Measurements from ENCODE around the gene MRPS31. TPM values are rescaled to one million over a fixed set of nuclear protein-coding genes. Genes with fewer than 3 reads are reported as not detected.

Gene MRPS31
- polyA plus RNA-seq, 1 of the 3 experiments (the other 2 are of a cell fraction), result 13.3 TPM

DNA sequence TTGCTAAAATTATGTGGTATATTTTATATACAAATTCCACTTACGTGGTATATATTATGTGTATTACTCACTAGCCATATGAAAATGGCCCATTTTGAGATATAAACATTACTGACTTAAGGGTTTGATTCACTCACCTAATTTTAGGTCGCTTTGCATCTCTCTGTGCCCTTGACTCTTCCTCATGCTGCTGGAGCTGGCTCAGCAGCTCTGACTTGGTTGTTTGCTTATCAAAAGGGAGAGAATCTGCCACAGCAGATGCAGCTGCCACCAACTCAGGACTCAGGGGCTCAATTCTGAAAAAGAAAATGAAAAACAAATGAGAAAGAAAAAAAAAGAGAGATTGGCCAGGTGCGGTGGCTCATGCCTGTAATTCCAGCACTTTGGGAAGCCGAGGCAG, 12.2 kb downstream of the MRPS31 start (continued):
- TF ChIP-seq EP300 (IDR thresholded peaks at IDR 0.05; ENCODE audit: borderline replicate concordance in 1 of 2, low read depth in 1 of 2, low read length in 1 of 2) (no peak), FOSL2 (IDR thresholded peaks at IDR 0.05; ENCODE audit: borderline replicate concordance, low read depth) (no peak)

DNA sequence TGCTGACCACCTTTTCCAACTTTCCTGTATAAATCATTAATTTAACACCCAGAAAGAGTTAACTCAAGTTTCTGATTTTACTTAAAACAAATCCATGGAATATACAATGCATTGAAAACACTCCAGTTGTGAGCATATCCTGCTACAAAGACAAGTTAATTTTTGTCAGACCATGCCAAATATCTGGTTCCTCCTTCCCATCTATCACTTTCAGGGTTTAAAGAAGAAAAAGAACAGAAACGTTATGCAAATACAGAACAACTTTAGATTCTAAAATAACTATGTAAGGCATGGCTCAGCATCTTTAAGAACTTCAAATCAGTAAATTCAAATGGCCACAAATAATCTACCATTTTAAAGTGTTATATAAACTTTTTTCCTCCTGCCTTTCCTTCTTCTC, 14.9 kb downstream of the MRPS31 start:
- Histone ChIP-seq H3K9me3 (no peaks in the 10 kb centered on the region; the same call in 1 of the 2 replicates), H3K27ac (ENCODE audit: low read depth in 2 of 2, low read length in 1 of 2) (no peak overlapping the region), H3K4me1 (ENCODE audit: control insufficient read depth in 1 of 2, insufficient read depth in 2 of 2, low read depth in 1 of 2, low read length in 1 of 2) (no peaks in the 10 kb centered on the region), H3K9me2 (no peaks in the 10 kb centered on the region), H3K27me3 (ENCODE audit: insufficient read depth) (no peaks in the 10 kb centered on the region), H3K79me2 (ENCODE audit: insufficient read depth) (peaks cover 3% of the 10 kb centered on the region; the same call in 1 of the 2 replicates), H3K4me2 (no peak overlapping the region), H3K4me3 (ENCODE audit: low read depth in 2 of 2, low read length in 1 of 2) (no peak overlapping the region), H3K9ac (no peak overlapping the region), H4K20me1 (ENCODE audit: insufficient read depth) (no peaks in the 10 kb centered on the region), H3K36me3 (replicated peaks in 1 of 2; ENCODE audit: control insufficient read depth in 1 of 2, insufficient read depth in 2 of 2, low read length in 1 of 2) (peaks cover 47 to 66% of the 10 kb centered on the region in 2 experiments), H2AFZ (ENCODE audit: low read depth) (no peak overlapping the region), H3F3A (replicated peaks; ENCODE audit: insufficient read depth) (peaks cover 8% of the 10 kb centered on the region)
- POLR2A ChIA-PET, result no interaction called here
- DNase-seq, result no peak
- CTCF ChIA-PET, result no interaction called here
- TF ChIP-seq RFX5 (IDR thresholded peaks at IDR 0.05; ENCODE audit: low read length) (no peak), POLR2AphosphoS5 (IDR thresholded peaks at IDR 0.05; ENCODE audit: low read depth, low read length) (no peak), CHD2 (IDR thresholded peaks at IDR 0.05; ENCODE audit: low read length, partially characterized antibody) (no peak), FOSL2 (IDR thresholded peaks at IDR 0.05; ENCODE audit: borderline replicate concordance, low read depth) (no peak), MEF2A (IDR thresholded peaks at IDR 0.05; ENCODE audit: borderline replicate concordance, low read depth) (no peak), YY1 (IDR thresholded peaks at IDR 0.05; ENCODE audit: low read depth) (no peak), SIN3A (IDR thresholded peaks at IDR 0.05; ENCODE audit: borderline replicate concordance, low read depth, low read length) (no peak), IRF3 (IDR thresholded peaks at IDR 0.05; ENCODE audit: low read depth, low read length) (no peak)
- TF ChIP-seq, protein P1, sequence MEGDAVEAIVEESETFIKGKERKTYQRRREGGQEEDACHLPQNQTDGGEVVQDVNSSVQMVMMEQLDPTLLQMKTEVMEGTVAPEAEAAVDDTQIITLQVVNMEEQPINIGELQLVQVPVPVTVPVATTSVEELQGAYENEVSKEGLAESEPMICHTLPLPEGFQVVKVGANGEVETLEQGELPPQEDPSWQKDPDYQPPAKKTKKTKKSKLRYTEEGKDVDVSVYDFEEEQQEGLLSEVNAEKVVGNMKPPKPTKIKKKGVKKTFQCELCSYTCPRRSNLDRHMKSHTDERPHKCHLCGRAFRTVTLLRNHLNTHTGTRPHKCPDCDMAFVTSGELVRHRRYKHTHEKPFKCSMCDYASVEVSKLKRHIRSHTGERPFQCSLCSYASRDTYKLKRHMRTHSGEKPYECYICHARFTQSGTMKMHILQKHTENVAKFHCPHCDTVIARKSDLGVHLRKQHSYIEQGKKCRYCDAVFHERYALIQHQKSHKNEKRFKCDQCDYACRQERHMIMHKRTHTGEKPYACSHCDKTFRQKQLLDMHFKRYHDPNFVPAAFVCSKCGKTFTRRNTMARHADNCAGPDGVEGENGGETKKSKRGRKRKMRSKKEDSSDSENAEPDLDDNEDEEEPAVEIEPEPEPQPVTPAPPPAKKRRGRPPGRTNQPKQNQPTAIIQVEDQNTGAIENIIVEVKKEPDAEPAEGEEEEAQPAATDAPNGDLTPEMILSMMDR (IDR thresholded peaks at IDR 0.05), result no peak
- TF ChIP-seq, protein P2, sequence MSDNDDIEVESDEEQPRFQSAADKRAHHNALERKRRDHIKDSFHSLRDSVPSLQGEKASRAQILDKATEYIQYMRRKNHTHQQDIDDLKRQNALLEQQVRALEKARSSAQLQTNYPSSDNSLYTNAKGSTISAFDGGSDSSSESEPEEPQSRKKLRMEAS (IDR thresholded peaks at IDR 0.05; ENCODE audit: low read depth), result no peak
- 46% methylated on average over 1 of the region's 1 CpG for WGBS (ENCODE audit: low lambda C conversion rate)

DNA sequence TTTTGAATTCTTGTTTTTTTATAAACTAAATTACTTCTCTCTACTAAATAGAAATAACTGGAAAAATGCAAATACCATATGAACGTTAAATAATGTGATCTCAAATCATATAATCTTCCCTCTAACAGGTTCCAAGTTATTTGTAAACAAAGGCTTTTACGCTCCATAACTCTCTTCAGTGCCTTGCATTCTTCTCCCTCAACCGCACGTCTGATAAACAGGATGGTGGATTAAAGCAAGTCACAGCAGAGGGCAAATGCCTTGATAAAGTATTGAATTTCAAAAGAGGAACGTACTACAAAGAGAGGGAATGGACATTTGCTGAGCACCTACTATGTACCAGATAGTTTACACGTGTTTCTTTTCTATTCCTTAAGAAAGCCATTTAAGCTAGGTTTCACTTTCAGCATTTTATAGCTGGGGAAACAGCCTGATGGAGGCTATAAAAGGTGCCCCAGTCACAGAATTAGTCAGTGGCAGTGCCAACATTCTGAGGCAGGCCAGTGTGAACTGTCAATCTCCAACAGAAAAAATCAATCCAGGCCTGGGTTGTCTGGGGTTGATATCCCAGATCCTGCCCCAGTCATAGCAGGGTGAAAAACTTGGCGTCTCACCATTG, 15.8 kb downstream of the MRPS31 start:
- no peak for DNase-seq
- Histone ChIP-seq H3F3A (replicated peaks; ENCODE audit: insufficient read depth) (peaks cover 8% of the 10 kb centered on the region), H3K4me3 (ENCODE audit: low read depth in 2 of 2, low read length in 1 of 2) (no peak overlapping the region), H4K20me1 (ENCODE audit: insufficient read depth) (no peaks in the 10 kb centered on the region), H3K4me1 (ENCODE audit: control insufficient read depth in 1 of 2, insufficient read depth in 2 of 2, low read depth in 1 of 2, low read length in 1 of 2) (no peaks in the 10 kb centered on the region), H3K9me2 (no peaks in the 10 kb centered on the region), H3K9me3 (no peaks in the 10 kb centered on the region; the same call in 1 of the 2 replicates), H2AFZ (ENCODE audit: low read depth) (no peak overlapping the region), H3K79me2 (ENCODE audit: insufficient read depth) (peaks cover 3% of the 10 kb centered on the region; the same call in 1 of the 2 replicates), H3K27ac (ENCODE audit: low read depth in 2 of 2, low read length in 1 of 2) (no peak overlapping the region), H3K4me2 (no peak overlapping the region), H3K27me3 (ENCODE audit: insufficient read depth) (no peaks in the 10 kb centered on the region), H3K9ac (no peak overlapping the region), H3K36me3 (replicated peaks in 1 of 2; ENCODE audit: control insufficient read depth in 1 of 2, insufficient read depth in 2 of 2, low read length in 1 of 2) (peaks cover 51 to 68% of the 10 kb centered on the region in 2 experiments)
- TF ChIP-seq ZBTB33 (IDR thresholded peaks at IDR 0.05; ENCODE audit: borderline replicate concordance, low read depth), result no peak
- TF ChIP-seq MEF2A (IDR thresholded peaks at IDR 0.05; ENCODE audit: borderline replicate concordance, low read depth), result no peak
- no peak for TF ChIP-seq PBX3 (IDR thresholded peaks at IDR 0.05)
- POLR2A ChIA-PET, result no interaction called here
- 83% methylated on average over 7 of the region's 7 CpGs for WGBS (ENCODE audit: low lambda C conversion rate)
- CTCF ChIA-PET, result no interaction called here
